ENCODE measurements around the gene HOXC4.

DNA sequence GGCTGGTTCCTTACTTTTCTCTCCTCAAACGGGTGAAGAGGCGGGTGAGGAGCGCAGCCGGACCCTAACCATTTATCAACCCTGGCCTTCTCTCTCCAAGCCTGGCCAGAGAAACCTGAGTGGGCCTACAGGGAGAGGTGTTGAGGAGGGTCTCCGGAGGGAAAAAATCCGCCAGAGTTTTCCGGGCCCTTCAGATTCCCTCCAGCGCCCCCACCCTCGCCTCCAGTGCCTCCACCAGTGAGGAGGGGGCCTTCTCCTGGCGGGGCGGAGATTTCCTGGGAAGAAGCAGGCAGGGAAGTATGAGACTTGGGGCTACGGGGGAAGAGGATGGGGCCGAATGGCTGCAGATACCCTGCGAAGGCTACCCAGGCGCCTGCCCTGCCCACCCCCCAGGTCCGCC lies 22.2 kb upstream of the HOXC4 start:
- TF ChIP-seq POLR2A (IDR thresholded peaks at IDR 0.05): no peak
- TF ChIP-seq, protein P1, sequence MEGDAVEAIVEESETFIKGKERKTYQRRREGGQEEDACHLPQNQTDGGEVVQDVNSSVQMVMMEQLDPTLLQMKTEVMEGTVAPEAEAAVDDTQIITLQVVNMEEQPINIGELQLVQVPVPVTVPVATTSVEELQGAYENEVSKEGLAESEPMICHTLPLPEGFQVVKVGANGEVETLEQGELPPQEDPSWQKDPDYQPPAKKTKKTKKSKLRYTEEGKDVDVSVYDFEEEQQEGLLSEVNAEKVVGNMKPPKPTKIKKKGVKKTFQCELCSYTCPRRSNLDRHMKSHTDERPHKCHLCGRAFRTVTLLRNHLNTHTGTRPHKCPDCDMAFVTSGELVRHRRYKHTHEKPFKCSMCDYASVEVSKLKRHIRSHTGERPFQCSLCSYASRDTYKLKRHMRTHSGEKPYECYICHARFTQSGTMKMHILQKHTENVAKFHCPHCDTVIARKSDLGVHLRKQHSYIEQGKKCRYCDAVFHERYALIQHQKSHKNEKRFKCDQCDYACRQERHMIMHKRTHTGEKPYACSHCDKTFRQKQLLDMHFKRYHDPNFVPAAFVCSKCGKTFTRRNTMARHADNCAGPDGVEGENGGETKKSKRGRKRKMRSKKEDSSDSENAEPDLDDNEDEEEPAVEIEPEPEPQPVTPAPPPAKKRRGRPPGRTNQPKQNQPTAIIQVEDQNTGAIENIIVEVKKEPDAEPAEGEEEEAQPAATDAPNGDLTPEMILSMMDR (IDR thresholded peaks at IDR 0.05): no peak
- TF ChIP-seq POLR2AphosphoS5 (IDR thresholded peaks at IDR 0.05): no peak
- no peak for TF ChIP-seq EP300 (IDR thresholded peaks at IDR 0.05)
